Right lobe of liver (tissue), 4 donors: ENCODE measurements around the gene FARS2.

Source experiments
- POLR2A ChIP-seq: fragments of 450-650 bp; IDR thresholded peaks from one replicate; pipeline ENCODE4 v1.6.1; 2017; ENCODE audit warnings: antibody characterized with exemption, mild to moderate bottlenecking
- TF ChIP-seq, protein P1 (sequence below), 4 donors: fragments of 200-600 bp in 3 of 4; fragments of 450-650 bp in 1 of 4; IDR thresholded peaks; one replicate each; pipeline versions ENCODE4 v1.5.1 to v1.8.0; 2016 to 2022; ENCODE audit warnings: antibody characterized with exemption in 4 of 4, mild to moderate bottlenecking in 2 of 4
- donor health status: DM: no; HTN: no; CAD: no.
- donor health status: DM: no; HTN: no; CAD: no.
- donor health status: DM: no; HTN: yes; CAD: no.

DNA sequence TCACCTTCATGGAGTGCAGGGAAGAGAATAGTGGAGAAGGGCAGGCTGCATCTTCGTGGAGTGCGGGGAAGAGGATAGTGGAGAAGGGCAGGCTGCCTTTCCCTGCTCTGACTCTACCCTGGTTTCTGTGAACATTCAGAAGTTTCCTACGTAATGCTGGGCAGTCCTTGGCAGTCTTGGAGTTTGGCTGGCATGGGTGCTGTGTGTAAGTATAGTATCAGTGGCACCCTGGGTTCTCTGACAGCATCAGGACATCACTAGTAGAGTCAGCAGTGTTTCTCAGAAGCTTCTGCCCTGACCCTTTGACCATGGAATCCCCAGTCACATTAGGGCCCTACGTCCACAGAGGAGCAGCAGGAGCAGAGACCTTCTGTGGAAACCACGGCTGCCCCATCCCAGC lies 392.5 kb downstream of the FARS2 start:
- no peak for TF ChIP-seq POLR2A
- TF ChIP-seq, protein P1, sequence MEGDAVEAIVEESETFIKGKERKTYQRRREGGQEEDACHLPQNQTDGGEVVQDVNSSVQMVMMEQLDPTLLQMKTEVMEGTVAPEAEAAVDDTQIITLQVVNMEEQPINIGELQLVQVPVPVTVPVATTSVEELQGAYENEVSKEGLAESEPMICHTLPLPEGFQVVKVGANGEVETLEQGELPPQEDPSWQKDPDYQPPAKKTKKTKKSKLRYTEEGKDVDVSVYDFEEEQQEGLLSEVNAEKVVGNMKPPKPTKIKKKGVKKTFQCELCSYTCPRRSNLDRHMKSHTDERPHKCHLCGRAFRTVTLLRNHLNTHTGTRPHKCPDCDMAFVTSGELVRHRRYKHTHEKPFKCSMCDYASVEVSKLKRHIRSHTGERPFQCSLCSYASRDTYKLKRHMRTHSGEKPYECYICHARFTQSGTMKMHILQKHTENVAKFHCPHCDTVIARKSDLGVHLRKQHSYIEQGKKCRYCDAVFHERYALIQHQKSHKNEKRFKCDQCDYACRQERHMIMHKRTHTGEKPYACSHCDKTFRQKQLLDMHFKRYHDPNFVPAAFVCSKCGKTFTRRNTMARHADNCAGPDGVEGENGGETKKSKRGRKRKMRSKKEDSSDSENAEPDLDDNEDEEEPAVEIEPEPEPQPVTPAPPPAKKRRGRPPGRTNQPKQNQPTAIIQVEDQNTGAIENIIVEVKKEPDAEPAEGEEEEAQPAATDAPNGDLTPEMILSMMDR (IDR thresholded peaks at IDR 0.05), result no peak
